GM18909 (cell line): ENCODE results near the gene TH.

ENCODE experiments used
- ATAC-seq: cut with Tn5 transposase; IDR thresholded peaks from one replicate; pipeline ENCODE4 v1.9.1; 2021; ENCODE audit warnings: mild to moderate bottlenecking; ENCODE audit not compliant: unreplicated experiment, poor library complexity

The TH gene

DNA sequence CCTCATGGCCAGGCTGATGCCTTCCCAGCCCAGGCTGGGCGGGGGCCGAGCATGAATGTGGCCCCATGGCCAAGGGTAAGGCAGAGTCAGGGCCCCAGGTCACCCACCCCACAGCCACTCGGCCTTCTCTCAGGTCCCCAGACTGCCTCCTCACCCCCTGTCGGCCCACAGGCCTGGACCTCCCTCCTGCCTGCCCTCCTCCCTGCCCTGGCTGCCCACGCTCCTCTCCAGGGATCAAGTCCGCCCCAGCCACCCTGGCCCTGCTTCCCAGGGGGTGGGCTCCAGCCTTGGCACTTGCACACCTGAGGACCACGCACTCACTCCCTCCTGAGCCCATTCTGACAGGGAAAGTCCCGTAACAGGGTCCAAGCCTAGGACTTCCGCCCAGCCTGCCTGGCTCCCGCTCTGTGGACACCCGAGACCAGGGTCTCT lies 37.8 kb upstream of the TH start:
- ATAC-seq, result no peak

DNA sequence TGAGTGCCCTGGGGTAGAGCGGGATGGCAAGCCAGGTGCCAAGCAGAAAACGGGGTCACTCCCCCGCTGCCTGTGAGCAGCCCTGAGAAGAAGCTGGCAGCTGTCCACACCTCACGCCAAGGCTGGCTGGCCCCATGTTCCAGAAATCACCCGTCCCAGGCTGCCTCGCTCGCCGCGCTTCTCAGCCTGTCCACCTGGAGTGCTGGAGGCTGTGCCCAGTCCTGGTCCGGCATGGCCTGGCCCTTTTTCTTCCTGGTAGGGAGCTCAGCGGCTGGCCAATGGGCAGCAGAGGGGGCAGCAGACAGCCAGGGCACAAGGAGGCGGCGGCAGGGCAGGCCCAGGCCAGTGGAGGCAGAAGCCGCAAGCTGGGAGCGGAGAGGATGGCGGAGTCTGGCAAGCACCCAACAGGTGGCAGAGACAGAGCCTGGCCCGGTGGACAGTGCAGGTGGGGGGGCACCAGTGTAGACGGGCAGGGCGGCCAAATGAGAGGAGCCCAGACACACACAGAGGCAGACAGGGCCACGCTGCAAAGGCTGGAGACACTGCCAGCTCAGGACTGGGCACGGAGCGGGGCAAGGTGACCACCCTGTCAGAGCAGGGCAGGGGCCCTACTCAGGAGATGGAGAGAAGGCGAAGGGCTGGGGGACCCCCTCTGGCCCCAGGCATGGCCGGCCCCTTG lies 37.2 kb upstream of the TH start:
- ATAC-seq, result no peak

DNA sequence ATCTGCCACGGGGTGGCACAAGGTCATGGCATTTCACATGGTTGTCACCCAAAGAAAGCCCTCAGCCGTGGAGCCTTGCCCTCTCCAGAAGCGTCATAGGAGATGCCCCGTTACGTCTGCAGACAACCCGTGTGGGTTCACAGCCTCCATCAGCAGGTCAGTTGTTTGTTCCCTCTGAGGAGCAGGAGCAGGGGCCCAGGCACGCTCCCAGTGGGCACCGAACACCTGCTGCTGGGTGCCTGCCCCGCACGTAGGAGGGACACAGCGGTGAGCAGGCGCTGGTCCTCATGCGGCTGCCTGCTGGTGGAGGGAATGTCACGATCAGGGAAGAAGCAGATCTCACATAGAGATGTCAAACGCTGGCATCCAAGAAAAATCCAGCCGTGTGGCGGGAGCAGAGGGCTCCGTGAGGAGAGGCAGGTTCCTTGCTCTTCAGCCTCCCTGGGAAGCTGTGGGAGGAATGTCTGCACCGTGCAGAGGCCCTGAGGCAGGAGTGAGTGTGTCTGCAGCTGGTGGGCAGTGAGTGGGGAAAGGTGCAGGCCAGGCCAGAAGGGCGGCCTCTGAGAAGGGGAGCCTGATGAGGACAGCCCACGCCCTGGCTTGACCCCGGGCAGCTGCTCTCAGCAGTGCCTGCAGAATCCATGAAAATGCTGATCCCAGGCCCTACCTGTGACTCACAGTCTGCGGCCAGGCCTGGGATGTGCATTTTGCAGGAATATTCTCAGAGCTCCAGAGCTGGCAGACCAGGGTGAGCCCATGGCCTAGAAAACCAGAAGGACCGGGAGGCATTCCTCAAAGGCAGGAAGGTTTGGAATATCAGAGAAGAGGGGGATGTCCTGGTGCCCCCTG lies 36.4 kb upstream of the TH start:
- ATAC-seq, result no peak

DNA sequence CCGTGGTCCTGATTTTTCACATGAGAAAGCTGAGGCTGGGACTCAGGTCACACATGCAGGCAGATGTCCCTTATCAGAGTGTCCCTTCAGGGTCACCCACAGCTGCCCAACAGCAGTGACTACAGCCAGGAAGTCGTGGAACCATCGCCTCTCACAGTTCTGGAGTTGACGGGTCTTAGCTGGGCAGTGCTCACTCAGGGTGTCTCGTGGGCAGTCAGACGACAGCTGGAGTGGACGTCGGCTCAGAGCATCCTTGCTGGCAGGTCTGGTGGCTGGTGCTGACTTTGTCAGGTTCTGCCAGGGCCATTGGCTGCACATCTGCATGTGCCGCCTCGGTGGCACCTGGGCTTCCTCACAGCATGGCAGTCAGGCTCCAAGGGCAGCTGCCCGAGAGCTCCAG lies 35.6 kb upstream of the TH start:
- no peak for ATAC-seq

DNA sequence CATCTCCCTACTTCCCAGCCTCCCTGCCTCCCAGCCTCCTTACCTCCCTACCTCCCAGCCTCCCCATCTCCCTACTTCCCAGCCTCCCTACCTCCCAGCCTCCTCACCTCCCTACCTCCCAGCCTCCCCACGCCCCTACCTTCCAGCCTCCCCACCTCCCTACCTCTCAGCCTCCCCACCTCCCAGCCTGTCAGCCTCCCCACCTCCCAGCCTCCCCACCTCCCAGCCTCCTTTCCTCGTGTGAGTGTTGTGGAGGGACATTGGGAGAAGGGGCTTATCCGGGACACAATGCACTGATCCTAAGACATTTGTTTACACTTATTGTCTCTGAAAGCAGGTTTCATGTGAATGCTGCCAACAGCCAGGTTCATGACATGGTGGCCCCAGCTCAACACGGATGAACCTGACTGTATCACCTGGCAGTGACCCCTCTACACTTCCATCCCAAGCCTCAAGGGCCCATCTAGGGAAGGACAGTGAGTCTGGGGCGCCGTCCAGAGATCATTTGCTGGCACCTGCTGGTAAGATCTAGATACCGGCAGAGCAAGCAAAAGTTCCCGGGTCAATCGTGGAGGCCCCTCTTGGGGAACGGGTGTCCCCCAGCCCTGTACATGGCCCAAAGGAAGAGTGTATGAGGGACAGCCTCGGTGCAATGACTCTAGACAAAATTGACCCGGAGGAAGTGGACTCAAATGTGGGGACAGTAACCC lies 34.5 kb upstream of the TH start:
- no peak for ATAC-seq

DNA sequence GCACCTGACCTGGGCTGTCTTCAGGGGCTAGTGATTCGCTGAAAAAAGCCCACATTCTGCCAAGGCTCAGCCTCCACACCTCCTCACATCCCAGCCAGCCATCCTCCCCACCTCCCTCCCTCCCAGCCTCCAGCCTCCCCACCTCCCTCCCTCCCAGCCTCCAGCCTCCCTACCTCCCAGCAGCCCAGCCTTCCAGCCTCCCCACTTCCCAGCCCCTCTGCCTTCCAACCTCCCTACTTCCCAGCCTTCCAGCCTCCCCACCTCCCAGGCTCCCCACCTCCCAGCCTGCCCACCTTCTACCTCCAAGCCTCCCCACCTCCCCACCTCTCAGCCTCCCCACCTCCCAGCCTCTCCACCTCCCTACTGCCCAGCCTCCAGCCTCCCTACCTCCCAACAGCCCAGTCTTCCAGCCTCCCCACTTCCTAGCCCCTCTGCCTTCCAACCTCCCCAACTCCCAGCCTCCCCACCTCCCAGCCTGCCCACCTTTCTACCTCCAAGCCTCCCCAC lies 33.7 kb upstream of the TH start:
- ATAC-seq, result no peak

DNA sequence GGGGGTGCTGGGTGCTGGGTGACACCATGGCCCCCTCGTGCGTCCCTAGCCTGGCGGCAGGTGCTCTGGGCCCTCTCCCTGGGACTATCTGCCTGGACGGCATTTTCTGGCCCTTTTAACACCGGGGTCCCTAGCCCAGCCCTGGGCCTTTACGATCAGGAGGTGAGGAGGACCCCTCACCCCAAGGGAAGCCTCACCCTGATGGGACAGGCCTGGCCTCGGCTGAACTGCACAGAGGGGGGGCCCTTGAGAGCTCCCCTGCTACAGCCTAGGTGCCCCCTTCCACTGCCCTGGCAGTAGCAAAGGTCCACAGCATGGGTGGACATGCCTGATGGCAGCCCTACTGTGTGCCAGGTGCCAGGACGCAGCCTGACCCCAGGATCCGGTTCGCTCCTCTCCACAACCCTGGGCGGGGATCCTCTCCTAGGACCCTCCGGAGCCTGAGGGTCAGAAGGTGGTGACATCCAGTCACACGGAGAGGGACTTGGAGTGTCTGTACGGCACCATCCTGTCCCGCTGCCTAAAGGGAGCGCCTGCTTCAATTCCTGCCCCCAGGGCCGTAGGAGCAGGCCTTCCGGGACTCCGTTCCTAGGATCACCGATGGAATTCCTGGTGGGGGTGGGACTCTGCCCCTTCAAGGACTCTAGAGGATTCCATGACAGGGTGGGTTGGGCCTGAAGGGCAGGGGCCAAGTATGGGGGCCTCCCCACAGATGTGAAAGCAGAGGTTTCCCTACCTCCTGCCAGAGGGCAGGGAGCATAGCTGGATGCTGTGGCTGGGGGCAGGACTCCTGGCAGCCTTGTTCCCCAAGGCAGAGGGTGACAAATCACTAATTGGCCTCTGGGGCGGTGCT lies 33.0 kb upstream of the TH start:
- no peak for ATAC-seq

DNA sequence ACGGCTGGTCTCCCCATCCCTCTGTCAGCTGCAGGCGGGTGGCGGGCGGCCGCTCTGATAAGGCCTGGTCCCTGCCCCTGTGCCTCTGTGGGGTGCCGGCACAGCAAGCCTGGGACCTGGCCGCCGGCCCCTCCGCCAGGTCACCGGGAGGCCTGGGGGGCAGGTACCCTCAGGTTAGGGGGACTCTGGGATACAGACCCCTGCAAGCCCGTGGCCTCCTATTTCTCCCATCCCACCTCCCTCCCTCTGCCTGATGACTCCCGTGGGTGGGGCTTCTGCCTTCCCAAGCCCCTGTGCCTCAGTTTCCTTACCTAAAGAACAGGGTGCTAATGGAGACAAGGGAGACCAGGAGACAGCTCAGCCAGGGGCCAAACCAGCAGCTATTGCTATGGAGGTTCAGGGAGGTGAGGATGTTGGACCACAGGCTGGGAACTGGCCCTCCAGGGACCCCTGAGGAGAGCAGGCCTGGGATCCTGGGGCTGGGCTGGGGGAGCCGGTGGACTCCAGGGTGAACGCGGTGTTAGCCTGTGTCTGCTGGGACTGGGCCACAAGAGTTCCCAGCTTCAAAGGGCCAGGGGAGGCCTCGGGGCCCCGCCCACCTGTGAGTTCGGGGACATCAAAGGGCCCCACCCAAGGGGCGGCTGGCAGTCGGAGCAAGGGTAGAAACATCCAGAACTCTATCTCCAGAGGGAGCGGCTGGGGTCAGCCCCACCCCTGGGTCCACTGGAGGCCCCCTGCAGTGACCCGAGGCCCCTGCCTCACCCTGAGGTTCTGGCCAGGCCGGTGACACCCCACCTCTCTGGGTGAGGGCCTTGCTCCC lies 32.0 kb upstream of the TH start:
- no peak for ATAC-seq

DNA sequence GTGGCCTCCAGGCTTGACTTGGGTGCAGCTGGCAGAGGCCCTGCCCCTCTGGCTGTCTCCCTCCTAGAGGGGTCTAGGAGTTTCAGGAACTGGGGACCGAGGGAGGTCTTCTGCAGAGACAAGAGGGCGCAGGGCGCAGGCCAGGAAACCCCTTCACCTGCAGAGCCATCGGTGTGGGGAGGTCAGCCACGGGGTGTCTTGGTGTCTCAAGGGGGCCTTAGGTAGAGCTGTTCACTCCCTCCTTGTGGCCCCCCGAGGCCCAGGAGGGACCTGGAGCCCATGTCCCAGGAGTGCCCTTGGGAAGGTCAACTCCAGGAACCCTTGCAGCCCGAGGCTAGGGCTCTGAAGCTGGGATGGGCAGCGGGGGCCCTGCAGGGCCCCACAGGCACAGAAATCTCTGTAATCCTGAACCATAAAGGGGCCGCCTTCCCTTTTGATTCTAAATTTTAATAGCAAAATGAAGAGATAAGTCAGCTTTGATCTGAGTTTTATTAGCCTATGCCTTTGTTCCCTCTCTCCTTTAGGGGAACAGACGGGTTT lies 31.4 kb upstream of the TH start:
- no peak for ATAC-seq

DNA sequence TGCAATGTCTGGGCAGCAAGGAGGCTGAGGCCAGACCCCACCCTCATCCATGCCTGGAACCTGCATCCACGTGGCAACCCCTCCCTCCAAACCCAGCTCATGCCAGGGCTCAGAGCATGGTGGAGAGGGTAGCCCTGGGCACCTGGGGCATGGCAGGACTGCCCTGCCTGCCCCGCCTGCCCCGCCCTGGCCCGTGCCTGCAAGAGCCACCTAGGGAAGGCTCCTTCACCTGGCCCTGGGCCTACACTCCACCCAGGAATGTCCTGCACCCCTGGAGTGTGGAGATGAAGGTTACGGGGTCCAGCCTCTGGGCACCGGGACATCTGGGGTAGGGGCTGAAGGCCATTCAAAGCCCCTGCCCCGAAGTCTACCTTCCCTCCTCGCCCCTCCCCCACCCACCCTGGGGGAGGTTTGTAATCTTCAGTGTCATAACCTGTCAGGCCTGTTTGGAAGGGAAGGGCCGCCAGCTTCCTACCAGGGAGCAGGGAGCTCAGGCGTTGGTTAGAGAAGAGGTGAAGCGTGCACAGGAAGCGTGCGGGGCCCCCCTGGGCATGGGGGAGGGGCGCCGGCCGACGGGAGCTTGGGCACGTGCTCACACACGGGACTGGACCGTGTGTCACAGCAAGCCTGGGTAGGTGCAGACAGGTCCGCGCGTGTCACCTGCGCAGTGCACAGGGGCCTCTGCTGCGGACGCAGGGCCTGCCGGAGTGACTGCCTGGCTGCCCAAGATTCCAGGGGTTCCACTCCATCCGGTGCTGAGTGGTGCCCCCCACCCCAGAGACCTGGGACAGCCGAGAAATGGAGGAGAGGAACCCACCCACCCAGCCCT lies 30.7 kb upstream of the TH start:
- ATAC-seq, result no peak

DNA sequence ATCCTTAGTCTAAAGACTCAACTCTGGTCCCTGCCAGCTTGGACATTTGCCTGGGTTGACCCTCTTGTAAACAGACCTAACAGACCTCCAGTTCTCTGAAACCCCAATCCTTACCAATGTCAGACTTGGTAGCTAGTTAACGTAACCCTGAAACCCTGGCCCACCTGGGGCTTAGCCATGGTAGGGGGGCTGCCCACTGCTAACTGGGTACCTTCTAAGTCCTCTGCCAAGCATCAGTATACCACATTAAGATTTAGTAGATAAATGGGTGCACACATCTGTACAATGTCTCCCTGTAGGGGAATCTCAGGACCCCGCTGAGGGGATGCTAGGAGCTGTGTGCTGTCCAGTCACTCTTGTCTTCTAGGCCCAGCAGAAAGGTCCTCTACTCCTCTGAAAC lies 29.9 kb upstream of the TH start:
- no peak for ATAC-seq

DNA sequence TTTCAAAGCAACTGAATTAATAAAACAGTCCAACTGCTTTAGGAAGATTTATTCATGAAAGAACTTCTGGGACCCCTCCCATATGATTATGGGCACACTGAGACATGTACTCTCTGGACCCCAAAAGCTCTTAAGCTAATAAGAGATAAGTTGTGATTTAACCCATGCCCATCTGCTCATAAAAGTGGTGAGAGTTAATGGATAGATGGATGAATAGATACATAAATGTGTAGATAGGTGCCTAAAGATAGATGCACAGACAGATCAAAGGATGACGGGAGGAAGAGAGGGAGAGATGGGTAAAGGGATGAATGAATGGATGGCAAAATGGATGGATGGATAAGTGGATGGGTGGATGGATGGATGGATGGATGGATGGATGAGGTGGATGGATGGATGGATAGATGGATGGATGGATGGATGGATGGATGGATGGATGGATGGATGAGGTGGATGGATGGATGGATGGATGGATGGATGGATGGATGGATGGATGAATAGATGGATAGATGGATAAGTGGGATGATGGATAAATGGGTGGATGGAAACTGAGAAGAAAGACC lies 29.4 kb upstream of the TH start:
- ATAC-seq, result no peak

DNA sequence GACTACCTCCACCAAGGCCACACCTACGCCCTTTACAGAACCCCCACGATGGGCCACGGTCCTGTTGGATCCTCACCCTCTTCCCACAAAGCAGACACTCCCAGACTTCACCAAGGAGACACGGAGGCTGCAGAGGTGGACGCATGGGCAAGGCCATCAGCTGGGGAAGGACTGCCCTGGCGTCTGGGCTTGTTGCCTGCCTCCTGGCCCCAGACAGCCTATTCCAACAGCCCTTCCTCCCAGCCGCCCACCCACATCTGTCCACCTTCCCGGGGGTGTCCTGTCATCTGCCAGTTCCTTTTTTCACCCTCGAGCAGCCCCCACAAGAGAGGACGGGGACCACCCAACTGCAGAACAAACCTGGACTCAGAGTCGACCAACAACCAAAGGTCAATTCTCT lies 28.9 kb upstream of the TH start:
- no peak for ATAC-seq

DNA sequence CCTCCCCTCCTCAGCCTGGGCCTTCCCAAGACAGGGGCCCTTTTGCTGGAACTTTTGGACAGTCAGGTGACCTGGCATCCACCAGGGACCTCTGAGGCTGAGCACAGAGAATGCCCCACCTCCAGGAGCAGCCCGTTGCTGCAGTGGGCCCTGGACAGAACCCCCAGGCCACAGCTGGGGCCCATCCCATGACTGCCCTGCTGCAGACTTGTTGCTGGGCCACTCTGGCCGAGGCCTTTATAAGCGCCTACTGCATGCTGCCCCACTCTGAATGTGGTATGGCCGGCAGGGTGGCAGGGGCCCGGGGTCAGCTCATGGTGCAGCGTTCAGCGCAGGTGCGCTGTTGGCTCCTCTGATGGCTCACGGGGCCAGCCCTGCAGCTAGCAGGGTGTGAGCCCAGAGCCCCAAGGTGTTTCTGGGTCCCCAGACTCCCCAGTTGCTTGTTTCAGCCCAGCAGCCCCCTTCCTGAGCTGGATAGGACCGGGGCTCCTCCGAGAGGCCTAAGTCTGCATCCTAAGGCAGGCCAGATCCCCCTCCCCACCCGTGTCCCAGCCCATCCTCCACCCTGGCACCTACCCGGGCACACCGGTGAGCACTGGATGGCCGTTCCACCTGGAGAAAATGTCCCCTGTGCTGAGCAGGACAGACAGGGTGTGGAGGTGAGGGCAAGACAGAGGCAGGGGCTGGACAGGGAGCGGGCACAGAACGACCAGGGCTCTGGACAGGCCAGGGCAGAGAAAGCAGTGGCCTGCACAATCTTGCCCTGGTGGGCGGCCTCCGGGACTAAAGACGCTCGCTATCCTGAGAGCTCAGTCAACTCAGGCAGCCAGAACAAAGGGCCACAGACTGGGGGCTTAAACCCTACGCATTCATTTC lies 28.1 kb upstream of the TH start:
- ATAC-seq, result no peak

DNA sequence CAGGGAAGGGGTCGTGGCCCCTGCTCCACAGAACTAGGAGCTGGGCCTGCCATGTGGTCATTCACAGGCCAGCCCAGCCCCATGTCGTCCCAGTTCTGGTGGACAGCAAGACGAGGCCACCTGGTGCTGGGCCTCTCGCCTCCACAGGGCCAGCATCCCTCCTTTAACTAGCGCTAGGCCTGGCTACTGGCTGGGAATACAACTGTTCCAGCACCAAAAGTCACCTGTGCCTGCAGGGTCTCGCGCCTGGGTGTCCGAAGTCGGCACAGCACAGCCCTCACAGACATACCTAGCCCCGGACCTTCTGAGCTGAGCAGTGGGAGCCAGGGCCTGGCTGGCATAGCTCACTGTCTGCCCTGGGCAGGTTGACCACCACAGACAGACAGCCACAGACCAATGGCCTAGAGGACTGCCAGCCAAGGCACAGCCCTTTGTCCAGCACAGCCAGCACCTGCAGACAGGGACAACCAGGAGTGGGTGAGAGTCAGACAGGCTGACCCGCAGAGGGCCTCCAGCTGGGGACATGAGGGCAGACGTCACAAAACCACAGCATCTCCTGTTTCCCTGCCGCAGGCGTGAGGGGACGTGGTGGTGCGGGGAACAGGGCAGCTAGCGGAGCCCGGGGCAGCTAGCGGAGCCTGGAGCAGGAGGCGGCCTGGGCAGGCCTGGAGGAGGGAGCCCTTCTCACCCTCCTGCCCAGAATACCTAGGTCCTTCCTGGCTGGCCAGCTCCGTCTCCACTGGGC lies 27.2 kb upstream of the TH start:
- no peak for ATAC-seq

DNA sequence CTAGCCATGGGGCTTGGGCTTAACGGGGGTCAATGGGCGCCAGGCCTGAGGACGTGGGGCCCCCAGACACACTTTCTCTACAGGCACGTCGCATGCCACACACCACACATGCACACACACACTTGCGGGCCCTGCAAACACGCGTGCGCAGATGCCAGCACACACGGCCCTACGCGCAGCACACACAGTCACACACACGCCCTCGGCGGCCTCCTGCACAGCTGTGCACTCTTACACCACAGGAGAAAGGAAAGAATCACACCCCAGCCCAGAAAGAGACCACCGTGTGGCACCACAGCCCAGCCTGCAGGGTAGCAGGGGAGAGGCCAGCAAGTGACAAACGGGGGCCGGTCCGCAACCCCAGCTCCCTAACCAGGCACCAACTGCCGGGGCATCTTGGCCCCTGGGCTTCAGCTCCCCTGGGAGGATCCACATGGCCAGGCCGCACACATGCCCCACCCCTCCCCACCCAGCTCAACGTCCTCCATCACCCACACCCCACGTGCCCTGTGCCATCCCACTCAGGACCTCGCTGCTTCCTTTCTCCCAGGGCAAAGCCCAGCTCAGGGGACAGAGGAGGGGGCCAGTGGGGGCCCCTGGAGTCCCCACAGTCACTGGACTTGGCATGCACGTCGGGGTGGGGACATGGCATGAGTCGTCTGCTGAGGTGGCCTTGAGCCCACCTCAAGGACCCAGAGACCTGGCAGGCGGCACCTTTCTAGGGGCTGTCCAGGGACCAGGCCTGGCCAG lies 26.3 kb upstream of the TH start:
- ATAC-seq, result no peak
